Measurements from ENCODE around the gene LYPD6B. TPM values are rescaled to one million over a fixed set of nuclear protein-coding genes. Genes with fewer than 3 reads are reported as not detected.
"Not testable (repeated sequence)": the region's sequence is repeated elsewhere in the genome, so short reads cannot be mapped to it uniquely, and the experiment has no call there.

LYPD6B gene
- polyA plus RNA-seq, 1 donor, result 1.4 TPM

DNA sequence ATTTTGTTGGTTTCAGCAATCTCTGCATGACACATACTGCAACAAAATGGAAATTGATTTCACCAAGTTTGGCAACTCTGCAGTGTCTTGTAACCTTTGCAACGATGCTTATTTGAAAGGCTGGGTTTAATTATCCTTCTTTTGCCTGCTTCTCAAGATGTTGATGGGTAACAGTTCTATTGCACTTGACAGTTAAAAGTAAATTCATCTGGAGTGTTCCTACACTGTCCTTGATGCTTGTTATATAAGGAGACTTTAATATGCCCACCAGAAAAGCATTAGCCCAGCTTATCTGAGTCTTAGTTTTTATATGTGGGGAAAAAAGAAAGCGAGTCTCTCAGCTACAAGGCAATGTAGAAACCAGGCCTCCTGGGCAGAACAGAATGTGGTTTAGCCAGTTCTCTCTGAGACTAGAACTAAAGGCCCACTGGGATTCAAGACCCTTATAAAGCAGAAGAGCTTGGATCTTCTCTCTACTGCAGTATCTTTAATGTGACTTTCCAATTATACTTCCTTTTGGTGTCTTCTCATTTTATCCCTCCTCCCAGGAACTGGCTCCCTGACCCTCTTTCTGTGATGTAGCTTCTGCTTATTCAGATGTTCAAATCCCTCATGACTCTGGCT lies 185.1 kb downstream of the LYPD6B start:
- no peaks in the 10 kb centered on the region for H3K27me3 ChIP-seq (ENCODE audit: control insufficient read depth, insufficient read depth, low read length)
- peaks cover 12% of the 10 kb centered on the region for H3K4me1 ChIP-seq (ENCODE audit: control insufficient read depth, insufficient read depth, low read length)
- H3K36me3 ChIP-seq (ENCODE audit: control insufficient read depth, insufficient read depth, low read length), result no peaks in the 10 kb centered on the region
- no CpG with 5 or more reads among the region's 2 CpGs for WGBS (ENCODE audit: insufficient coverage, low lambda C conversion rate)
- no peaks in the 10 kb centered on the region for H3K9me3 ChIP-seq (ENCODE audit: control insufficient read depth, low read depth, low read length)
- H3K4me3 ChIP-seq (ENCODE audit: low read length), result no peak overlapping the region
- no peak overlapping the region for H3K27ac ChIP-seq (ENCODE audit: low read length)
- DNase-seq, result no peak

DNA sequence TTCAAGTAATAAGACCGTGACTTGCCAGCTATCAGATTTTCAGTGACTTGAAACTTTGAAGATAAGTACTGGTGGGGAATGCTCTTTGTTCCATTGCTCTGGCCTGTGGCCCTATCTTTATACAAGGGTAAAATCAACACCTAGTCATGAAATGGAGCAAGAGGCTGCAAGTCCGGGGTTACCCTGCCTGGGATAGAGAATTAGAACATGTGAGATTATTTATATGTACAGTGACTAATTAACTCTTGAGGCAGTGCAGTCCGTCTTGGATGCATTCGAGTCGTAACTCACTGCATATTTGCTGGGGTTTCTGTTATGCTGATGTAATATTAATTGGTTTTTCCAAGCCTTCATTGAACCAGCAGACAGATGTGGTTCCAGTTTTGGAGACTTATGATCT lies 186.0 kb downstream of the LYPD6B start:
- 40% methylated on average over 3 of the region's 5 CpGs for WGBS (ENCODE audit: insufficient coverage, low lambda C conversion rate)
- DNase-seq, result peak in 1 of 2 donors; percentile 64
- H3K36me3 ChIP-seq (ENCODE audit: control insufficient read depth, insufficient read depth, low read length), result no peaks in the 10 kb centered on the region
- no peak overlapping the region for H3K4me3 ChIP-seq (ENCODE audit: low read length)
- H3K9me3 ChIP-seq (ENCODE audit: control insufficient read depth, low read depth, low read length), result no peaks in the 10 kb centered on the region
- H3K4me1 ChIP-seq (ENCODE audit: control insufficient read depth, insufficient read depth, low read length), result peaks cover 7% of the 10 kb centered on the region
- no peak overlapping the region for H3K27ac ChIP-seq (ENCODE audit: low read length)
- H3K27me3 ChIP-seq (ENCODE audit: control insufficient read depth, insufficient read depth, low read length), result no peaks in the 10 kb centered on the region

DNA sequence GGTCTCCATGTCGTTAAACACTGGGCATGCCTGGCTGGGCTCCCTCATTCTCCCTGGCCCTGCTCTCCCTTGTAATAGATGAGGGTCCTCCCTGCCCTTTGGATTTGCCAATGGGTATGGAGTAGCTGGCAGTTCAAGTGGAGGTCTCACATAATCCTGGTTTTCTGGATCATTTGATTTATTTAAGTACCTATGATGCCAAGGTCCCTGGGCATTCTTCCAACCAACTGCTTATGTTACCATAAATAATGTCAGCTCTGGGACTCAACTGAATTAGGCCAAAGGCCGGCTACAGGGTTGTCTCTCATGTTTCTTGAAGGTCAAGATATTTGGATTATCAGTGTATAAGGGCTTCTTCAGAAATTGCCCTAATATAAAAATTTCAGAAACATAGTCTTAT lies 186.9 kb downstream of the LYPD6B start:
- no peak for DNase-seq
- no peak overlapping the region for H3K4me3 ChIP-seq (ENCODE audit: low read length)
- no peaks in the 10 kb centered on the region for H3K36me3 ChIP-seq (ENCODE audit: control insufficient read depth, insufficient read depth, low read length)
- no peaks in the 10 kb centered on the region for H3K9me3 ChIP-seq (ENCODE audit: control insufficient read depth, low read depth, low read length)
- WGBS (ENCODE audit: insufficient coverage, low lambda C conversion rate), result no CpG with 5 or more reads among the region's 2 CpGs
- no peaks in the 10 kb centered on the region for H3K27me3 ChIP-seq (ENCODE audit: control insufficient read depth, insufficient read depth, low read length)
- H3K4me1 ChIP-seq (ENCODE audit: control insufficient read depth, insufficient read depth, low read length), result peaks cover 7% of the 10 kb centered on the region
- H3K27ac ChIP-seq (ENCODE audit: low read length), result no peak overlapping the region

DNA sequence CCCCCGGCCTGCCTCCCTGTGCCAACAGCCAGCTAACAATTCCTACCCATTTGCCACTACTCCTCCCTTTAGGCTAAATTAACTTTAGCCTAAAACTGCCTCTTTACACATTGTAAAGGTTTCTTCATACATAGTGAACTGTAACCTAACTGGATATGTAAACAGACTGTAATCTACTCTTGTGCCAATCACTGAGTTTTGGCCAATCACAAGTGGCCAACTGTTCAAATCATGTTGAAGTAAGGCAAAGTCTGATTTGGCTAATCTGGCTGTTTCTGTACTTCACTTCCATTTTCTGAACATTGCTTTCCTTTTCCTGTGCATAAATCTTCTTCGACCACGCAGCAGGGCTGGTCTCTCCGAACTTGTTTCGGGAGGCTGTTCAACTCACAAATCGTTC lies 188.3 kb downstream of the LYPD6B start:
- Histone ChIP-seq H3K27ac (ENCODE audit: low read length) (no peak overlapping the region), H3K9me3 (ENCODE audit: control insufficient read depth, low read depth, low read length) (no peaks in the 10 kb centered on the region), H3K36me3 (ENCODE audit: control insufficient read depth, insufficient read depth, low read length) (no peaks in the 10 kb centered on the region), H3K4me3 (ENCODE audit: low read length) (no peak overlapping the region), H3K27me3 (ENCODE audit: control insufficient read depth, insufficient read depth, low read length) (no peaks in the 10 kb centered on the region), H3K4me1 (ENCODE audit: control insufficient read depth, insufficient read depth, low read length) (peaks cover 7% of the 10 kb centered on the region)
- WGBS (ENCODE audit: insufficient coverage, low lambda C conversion rate), result 97% methylated on average over 4 of the region's 6 CpGs
- peak; percentile 31 to 63 for DNase-seq

DNA sequence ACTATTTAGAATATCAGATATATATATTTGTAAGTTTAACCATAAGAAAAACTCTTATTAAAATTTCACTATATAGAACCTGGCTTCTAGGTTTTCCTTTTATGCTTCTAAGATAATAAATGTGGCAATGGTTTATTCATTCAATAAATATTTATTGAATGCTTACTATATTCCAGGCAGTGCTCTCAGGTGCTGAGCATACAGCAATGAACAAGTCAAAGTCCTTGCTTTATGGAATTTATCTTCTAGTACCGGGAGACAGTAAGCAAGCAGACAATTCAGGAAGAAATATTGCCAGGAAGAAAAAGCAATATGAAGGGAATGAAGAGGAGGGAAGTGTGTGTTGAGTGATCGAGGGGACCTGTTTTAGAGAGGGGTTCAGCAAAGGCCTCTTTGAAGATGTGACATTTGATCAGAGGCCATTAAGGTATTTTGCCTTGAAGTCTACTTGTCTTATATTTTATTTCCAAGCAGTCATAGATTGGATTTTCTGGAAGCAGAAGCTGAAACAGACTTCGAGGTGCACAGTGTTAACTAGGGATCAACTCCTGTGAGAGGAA lies 197.4 kb downstream of the LYPD6B start:
- Histone ChIP-seq H3K27me3 (ENCODE audit: control insufficient read depth, insufficient read depth, low read length) (no peaks in the 10 kb centered on the region), H3K9me3 (ENCODE audit: control insufficient read depth, low read depth, low read length) (no peaks in the 10 kb centered on the region), H3K4me3 (ENCODE audit: low read length) (no peak overlapping the region), H3K36me3 (ENCODE audit: control insufficient read depth, insufficient read depth, low read length) (no peaks in the 10 kb centered on the region), H3K27ac (ENCODE audit: low read length) (peak overlapping the region; percentile 77), H3K4me1 (ENCODE audit: control insufficient read depth, insufficient read depth, low read length) (peaks cover 3% of the 10 kb centered on the region)
- 0% methylated on average over 1 of the region's 3 CpGs for WGBS (ENCODE audit: insufficient coverage, low lambda C conversion rate)
- DNase-seq, result peak; percentile 54 to 79

DNA sequence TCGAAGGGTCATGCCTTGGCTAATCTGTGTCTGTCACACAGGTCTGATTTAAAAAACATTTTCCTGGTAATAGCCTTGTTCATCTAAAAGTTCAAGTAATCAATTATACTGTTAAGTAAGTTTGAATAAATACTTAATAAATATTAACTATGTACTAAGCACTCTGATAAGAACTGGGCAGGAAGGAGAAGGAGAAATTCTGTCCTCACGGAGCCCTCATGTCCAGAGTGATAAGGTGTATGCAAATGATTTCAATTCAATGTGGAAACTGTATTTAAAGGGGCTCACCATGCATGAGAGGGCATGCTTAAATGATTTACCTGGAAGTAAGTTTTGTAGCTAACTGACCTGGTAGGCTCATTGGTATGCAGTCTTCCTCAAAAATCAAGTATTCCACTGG lies 197.9 kb downstream of the LYPD6B start:
- DNase-seq, result peak in 1 of 2 donors; percentile 76
- Histone ChIP-seq H3K4me3 (ENCODE audit: low read length) (no peak overlapping the region), H3K36me3 (ENCODE audit: control insufficient read depth, insufficient read depth, low read length) (no peaks in the 10 kb centered on the region), H3K4me1 (ENCODE audit: control insufficient read depth, insufficient read depth, low read length) (peaks cover 3% of the 10 kb centered on the region), H3K9me3 (ENCODE audit: control insufficient read depth, low read depth, low read length) (no peaks in the 10 kb centered on the region), H3K27me3 (ENCODE audit: control insufficient read depth, insufficient read depth, low read length) (no peaks in the 10 kb centered on the region), H3K27ac (ENCODE audit: low read length) (peak overlapping the region; percentile 77)
- WGBS (ENCODE audit: insufficient coverage, low lambda C conversion rate), result no CpG with 5 or more reads among the region's 2 CpGs

DNA sequence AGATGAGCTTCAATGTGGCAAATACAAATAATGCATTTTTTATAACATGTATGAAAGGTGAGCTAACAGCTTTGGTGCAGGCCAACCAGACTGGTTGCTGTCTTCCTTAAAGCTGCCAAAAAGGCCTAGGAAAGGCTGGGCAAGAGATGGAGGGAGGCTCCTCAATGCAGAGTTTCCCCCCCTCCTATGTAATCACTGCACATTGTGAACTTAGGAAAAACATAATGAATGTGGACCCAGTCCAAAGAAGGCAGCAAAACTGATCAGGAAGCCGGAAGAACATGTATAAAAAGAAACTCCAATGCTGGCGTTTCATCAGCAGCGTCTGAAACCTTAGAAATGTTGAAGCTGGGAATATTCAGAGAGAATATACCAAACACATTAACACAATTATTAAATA lies 207.7 kb downstream of the LYPD6B start:
- Histone ChIP-seq H3K4me3 (ENCODE audit: low read length) (no peak overlapping the region), H3K27me3 (ENCODE audit: control insufficient read depth, insufficient read depth, low read length) (no peaks in the 10 kb centered on the region), H3K27ac (ENCODE audit: low read length) (no peak overlapping the region), H3K9me3 (ENCODE audit: control insufficient read depth, low read depth, low read length) (no peaks in the 10 kb centered on the region), H3K36me3 (ENCODE audit: control insufficient read depth, insufficient read depth, low read length) (no peaks in the 10 kb centered on the region), H3K4me1 (ENCODE audit: control insufficient read depth, insufficient read depth, low read length) (no peaks in the 10 kb centered on the region)
- no CpG with 5 or more reads among the region's 3 CpGs for WGBS (ENCODE audit: insufficient coverage, low lambda C conversion rate)
- no peak for DNase-seq

DNA sequence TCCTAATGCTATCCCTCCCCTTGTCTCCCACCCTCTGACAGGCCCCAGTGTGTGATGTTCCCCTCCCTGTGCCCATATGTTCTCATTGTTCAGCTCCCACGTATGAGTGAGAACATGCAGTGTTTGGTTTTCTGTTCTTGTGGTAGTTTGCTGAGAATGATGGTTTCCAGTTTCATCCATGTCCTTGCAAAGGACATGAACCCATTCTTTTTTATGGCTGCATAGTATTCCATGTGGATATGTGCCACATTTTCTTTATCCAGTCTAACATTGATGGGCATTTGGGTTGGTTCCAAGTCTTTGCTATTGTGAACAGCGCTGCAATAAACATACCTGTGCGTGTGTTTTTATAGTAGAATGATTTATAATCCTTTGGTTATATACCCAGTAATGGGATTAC lies 212.9 kb downstream of the LYPD6B start:
- not testable (repeated sequence) for DNase-seq; H3K36me3 ChIP-seq (ENCODE audit: control insufficient read depth, insufficient read depth, low read length); H3K9me3 ChIP-seq (ENCODE audit: control insufficient read depth, low read depth, low read length); H3K4me3 ChIP-seq (ENCODE audit: low read length); H3K4me1 ChIP-seq (ENCODE audit: control insufficient read depth, insufficient read depth, low read length); H3K27ac ChIP-seq (ENCODE audit: low read length); H3K27me3 ChIP-seq (ENCODE audit: control insufficient read depth, insufficient read depth, low read length)
- WGBS (ENCODE audit: insufficient coverage, low lambda C conversion rate), result 90% methylated on average over 2 of the region's 3 CpGs

DNA sequence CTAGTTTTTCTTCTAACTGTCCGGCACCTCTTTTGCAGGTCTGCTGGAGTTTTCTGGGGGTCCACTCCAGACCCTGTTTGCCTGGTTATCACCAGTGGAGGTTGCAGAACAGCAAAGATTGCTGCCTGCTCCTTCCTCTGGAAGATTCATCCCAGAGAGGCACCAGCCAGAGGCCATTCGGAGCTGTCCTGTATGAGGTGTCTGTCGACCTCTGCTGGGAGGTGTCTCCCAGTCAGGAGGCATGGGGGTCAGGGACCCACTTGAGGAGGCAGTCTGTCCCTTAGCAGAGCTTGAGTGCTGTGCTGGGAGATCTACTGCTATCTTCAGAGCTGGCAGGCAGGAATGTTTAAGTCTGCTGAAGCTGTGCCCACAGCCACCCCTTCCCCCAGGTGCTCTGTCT lies 218.4 kb downstream of the LYPD6B start:
- H3K27ac ChIP-seq (ENCODE audit: low read length); DNase-seq; H3K9me3 ChIP-seq (ENCODE audit: control insufficient read depth, low read depth, low read length); H3K4me1 ChIP-seq (ENCODE audit: control insufficient read depth, insufficient read depth, low read length); H3K27me3 ChIP-seq (ENCODE audit: control insufficient read depth, insufficient read depth, low read length); H3K4me3 ChIP-seq (ENCODE audit: low read length); H3K36me3 ChIP-seq (ENCODE audit: control insufficient read depth, insufficient read depth, low read length): not testable (repeated sequence)
- 100% methylated on average over 1 of the region's 3 CpGs for WGBS (ENCODE audit: insufficient coverage, low lambda C conversion rate)

DNA sequence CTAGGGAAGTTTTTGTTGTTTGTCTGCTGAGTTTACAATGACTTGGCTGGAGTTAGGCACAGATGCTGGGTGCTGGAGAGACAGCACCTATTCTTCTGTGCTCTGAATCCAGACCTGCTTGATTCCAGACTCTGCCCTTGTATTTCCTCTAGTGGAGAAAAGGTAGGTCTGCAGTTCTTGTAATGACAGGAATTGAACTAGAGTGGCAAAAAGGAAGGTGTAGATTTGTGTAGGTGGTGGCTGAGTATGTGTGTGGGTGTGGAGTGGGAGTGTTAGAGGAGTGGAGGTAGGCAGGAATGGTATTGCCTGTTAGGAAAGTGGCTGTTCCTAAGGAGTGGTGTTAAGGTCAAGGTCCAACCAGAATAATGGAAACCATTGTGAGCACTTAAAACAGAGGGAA lies 220.0 kb downstream of the LYPD6B start:
- Histone ChIP-seq H3K9me3 (ENCODE audit: control insufficient read depth, low read depth, low read length) (peaks cover 5% of the 10 kb centered on the region), H3K4me1 (ENCODE audit: control insufficient read depth, insufficient read depth, low read length) (peaks cover 7% of the 10 kb centered on the region), H3K27me3 (ENCODE audit: control insufficient read depth, insufficient read depth, low read length) (no peaks in the 10 kb centered on the region), H3K36me3 (ENCODE audit: control insufficient read depth, insufficient read depth, low read length) (no peaks in the 10 kb centered on the region), H3K4me3 (ENCODE audit: low read length) (no peak overlapping the region), H3K27ac (ENCODE audit: low read length) (no peak overlapping the region)
- peak in 1 of 2 donors; percentile 13 for DNase-seq

DNA sequence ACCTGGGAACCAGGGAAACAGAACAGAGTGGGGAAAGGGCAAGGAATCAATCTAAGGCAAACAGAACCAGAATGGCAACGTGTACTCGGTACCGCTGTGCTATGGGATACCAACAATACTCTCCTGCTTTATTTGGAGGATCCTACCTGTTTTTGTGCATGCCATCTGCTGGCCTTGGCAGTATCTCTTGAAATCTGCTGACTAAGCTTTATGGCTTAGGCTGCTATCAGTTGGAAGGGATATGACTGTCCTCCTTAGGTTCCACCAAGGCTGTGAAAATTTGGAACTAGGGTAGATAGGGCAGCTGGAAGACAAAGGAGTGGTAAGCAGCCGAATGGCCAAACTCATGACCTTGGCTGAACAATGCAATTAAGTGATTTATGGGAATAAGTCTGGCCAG lies 220.6 kb downstream of the LYPD6B start:
- H3K4me1 ChIP-seq (ENCODE audit: control insufficient read depth, insufficient read depth, low read length), result peaks cover 7% of the 10 kb centered on the region
- H3K27me3 ChIP-seq (ENCODE audit: control insufficient read depth, insufficient read depth, low read length), result no peaks in the 10 kb centered on the region
- no peak overlapping the region for H3K27ac ChIP-seq (ENCODE audit: low read length)
- DNase-seq, result no peak
- H3K36me3 ChIP-seq (ENCODE audit: control insufficient read depth, insufficient read depth, low read length), result no peaks in the 10 kb centered on the region
- H3K4me3 ChIP-seq (ENCODE audit: low read length), result no peak overlapping the region
- no CpG with 5 or more reads among the region's 4 CpGs for WGBS (ENCODE audit: insufficient coverage, low lambda C conversion rate)
- peaks cover 5% of the 10 kb centered on the region for H3K9me3 ChIP-seq (ENCODE audit: control insufficient read depth, low read depth, low read length)
